ENCODE data around the gene ALCAM. TPM values are rescaled to one million over a fixed set of nuclear protein-coding genes. Genes with fewer than 3 reads are reported as not detected.

ALCAM gene
- total RNA-seq, 4 donors from 2014 or later: 9.4 to 25.9 (median 16.6) TPM

DNA sequence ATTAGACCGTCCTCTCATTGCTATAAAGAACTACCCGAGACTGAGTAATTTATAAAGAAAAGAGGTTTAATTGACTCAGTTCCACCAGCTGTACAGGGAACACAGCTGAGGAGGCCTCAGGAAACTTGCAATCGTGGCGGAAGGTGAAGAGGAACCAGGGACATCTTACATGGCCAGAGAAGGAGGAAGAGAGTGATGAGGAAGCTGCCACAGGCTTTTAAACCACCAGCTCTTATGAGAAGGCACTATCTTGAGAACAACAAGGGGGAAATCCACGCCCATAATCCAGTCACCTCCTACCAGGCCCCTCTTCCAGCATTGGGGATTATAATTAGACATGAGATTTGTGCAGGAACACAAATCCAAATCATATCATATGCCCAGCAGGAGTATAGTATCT, 138.5 kb downstream of the ALCAM start:
- Histone ChIP-seq H3K4me1 (no peaks in the 10 kb centered on the region), H3K27ac (no peak overlapping the region), H3K36me3 (no peaks in the 10 kb centered on the region), H3K4me3 (no peak overlapping the region), H3K9me3 (no peaks in the 10 kb centered on the region), H3K27me3 (no peaks in the 10 kb centered on the region)
- DNase-seq: no peak
- TF ChIP-seq POLR2A (IDR thresholded peaks at IDR 0.05) (no peak), POLR2AphosphoS5 (IDR thresholded peaks at IDR 0.05) (no peak), EP300 (IDR thresholded peaks at IDR 0.05; ENCODE audit: low read depth) (no peak)
- TF ChIP-seq, protein P1, sequence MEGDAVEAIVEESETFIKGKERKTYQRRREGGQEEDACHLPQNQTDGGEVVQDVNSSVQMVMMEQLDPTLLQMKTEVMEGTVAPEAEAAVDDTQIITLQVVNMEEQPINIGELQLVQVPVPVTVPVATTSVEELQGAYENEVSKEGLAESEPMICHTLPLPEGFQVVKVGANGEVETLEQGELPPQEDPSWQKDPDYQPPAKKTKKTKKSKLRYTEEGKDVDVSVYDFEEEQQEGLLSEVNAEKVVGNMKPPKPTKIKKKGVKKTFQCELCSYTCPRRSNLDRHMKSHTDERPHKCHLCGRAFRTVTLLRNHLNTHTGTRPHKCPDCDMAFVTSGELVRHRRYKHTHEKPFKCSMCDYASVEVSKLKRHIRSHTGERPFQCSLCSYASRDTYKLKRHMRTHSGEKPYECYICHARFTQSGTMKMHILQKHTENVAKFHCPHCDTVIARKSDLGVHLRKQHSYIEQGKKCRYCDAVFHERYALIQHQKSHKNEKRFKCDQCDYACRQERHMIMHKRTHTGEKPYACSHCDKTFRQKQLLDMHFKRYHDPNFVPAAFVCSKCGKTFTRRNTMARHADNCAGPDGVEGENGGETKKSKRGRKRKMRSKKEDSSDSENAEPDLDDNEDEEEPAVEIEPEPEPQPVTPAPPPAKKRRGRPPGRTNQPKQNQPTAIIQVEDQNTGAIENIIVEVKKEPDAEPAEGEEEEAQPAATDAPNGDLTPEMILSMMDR (IDR thresholded peaks at IDR 0.05): no peak
- WGBS, 2 donors (ENCODE audit: low coverage in 1 of 2): 71 to 85% methylated on average over 4 to 5 of the region's 5 CpGs
- intact Hi-C loops (cut with DNase I; ENCODE audit: low total_unique reads): no loop called here
- in situ Hi-C loops (cut with MboI; ENCODE audit: low pct_ligation_motif_present in 1 of 4, low pct_unique_long_range_greater_than_20kb in 1 of 4, low sequenced_read_pairs in 3 of 4): loop anchor here in 1 of 4 donors (25.0 kb wide), 1 partner anchor 1243 kb away; no protein-coding TSS in a partner anchor

DNA sequence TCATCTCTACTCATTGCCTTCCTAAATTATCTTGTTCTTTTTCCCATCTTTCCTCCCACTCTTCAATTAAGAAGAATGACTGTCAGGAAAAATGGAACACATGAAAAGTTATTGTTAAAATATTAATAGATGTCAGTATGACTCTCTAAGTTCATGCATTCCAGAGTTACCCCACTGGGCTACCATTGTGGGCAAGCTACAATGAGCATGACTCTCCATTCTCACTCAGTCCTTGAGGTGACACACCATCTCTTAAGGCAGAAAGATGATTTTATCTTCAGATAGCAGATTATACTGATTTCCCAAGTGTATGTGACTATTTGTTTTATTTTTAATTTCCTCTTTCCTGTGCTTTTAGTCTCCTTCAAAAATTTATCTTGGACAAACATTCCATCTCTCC, 144.3 kb downstream of the ALCAM start:
- in situ Hi-C loops (cut with MboI; ENCODE audit: low pct_ligation_motif_present in 1 of 4, low pct_unique_long_range_greater_than_20kb in 1 of 4, low sequenced_read_pairs in 3 of 4): loop anchor here in 1 of 4 donors (25.0 kb wide), 1 partner anchor 1249 kb away; no protein-coding TSS in a partner anchor
- no peaks in the 10 kb centered on the region for H3K9me3 ChIP-seq
- no peak overlapping the region for H3K27ac ChIP-seq
- H3K27me3 ChIP-seq: no peaks in the 10 kb centered on the region
- H3K4me3 ChIP-seq: no peak overlapping the region
- no peak for DNase-seq
- TF ChIP-seq POLR2A (IDR thresholded peaks at IDR 0.05): no peak
- no peak for TF ChIP-seq POLR2AphosphoS5 (IDR thresholded peaks at IDR 0.05)
- TF ChIP-seq, protein P1 (IDR thresholded peaks at IDR 0.05): no peak
- no peak for TF ChIP-seq EP300 (IDR thresholded peaks at IDR 0.05; ENCODE audit: low read depth)
- H3K36me3 ChIP-seq: no peaks in the 10 kb centered on the region
- H3K4me1 ChIP-seq: no peaks in the 10 kb centered on the region
- intact Hi-C loops (cut with DNase I; ENCODE audit: low total_unique reads): no loop called here

DNA sequence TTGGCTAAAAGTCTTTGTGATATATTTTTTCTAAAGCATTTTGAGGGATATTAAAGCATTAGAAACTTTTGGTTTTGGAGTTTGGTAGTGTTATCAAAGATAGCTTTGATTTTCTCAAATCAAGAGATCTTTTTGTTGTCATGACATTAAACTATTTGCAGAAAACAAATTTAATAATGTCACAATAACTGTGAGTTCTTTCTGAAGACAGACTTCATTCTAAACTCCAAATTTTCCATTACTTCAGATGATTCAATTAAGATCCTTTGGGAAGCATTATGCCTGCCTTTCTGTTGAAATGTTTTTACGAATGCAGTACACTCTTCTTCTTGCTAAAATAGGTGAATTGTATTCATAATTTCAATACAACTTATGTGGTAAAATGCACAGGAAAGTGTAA, 145.4 kb downstream of the ALCAM start:
- Histone ChIP-seq H3K36me3 (no peaks in the 10 kb centered on the region), H3K4me3 (no peak overlapping the region), H3K9me3 (no peaks in the 10 kb centered on the region), H3K27ac (no peak overlapping the region), H3K4me1 (no peaks in the 10 kb centered on the region), H3K27me3 (no peaks in the 10 kb centered on the region)
- WGBS, 2 donors (ENCODE audit: low coverage in 1 of 2): 85 to 94% methylated on average over 1 of the region's 1 CpG
- TF ChIP-seq, protein P1 (IDR thresholded peaks at IDR 0.05): no peak
- TF ChIP-seq POLR2AphosphoS5 (IDR thresholded peaks at IDR 0.05) (no peak), POLR2A (IDR thresholded peaks at IDR 0.05) (no peak), EP300 (IDR thresholded peaks at IDR 0.05; ENCODE audit: low read depth) (no peak)
- intact Hi-C loops (cut with DNase I; ENCODE audit: low total_unique reads) (no loop called here), in situ Hi-C loops (cut with MboI; ENCODE audit: low pct_ligation_motif_present in 1 of 4, low pct_unique_long_range_greater_than_20kb in 1 of 4, low sequenced_read_pairs in 3 of 4) (loop anchor here in 1 of 4 donors (25.0 kb wide), 1 partner anchor 1250 kb away; no protein-coding TSS in a partner anchor)
- DNase-seq: no peak

DNA sequence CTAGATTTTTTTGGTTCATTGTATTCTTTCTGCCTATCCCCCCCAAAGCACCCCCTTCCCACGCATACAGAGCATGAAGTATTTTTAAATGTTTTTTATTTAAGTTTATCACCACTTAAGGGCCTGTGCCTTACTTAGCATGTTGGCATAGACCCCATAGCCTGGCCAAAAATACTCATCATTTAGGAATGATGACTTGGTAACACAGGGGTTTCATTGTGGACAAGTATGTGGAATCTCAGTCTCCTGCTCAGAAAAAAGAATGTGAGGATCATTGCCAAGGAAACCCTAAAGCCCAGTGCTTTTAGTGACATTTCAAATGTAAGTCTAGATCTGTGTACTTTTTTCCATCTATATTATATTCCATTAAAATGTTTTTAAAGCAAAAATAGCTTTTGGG, 146.3 kb downstream of the ALCAM start:
- in situ Hi-C loops (cut with MboI; ENCODE audit: low pct_ligation_motif_present in 1 of 4, low pct_unique_long_range_greater_than_20kb in 1 of 4, low sequenced_read_pairs in 3 of 4): loop anchor here in 1 of 4 donors (25.0 kb wide), 1 partner anchor 1251 kb away; no protein-coding TSS in a partner anchor
- Histone ChIP-seq H3K27ac (no peak overlapping the region), H3K36me3 (no peaks in the 10 kb centered on the region), H3K9me3 (no peaks in the 10 kb centered on the region), H3K4me1 (no peaks in the 10 kb centered on the region), H3K27me3 (no peaks in the 10 kb centered on the region), H3K4me3 (no peak overlapping the region)
- 75 to 92% methylated on average over 1 of the region's 1 CpG for WGBS, 2 donors (ENCODE audit: low coverage in 1 of 2)
- TF ChIP-seq POLR2AphosphoS5 (IDR thresholded peaks at IDR 0.05): no peak
- intact Hi-C loops (cut with DNase I; ENCODE audit: low total_unique reads): no loop called here
- no peak for DNase-seq

DNA sequence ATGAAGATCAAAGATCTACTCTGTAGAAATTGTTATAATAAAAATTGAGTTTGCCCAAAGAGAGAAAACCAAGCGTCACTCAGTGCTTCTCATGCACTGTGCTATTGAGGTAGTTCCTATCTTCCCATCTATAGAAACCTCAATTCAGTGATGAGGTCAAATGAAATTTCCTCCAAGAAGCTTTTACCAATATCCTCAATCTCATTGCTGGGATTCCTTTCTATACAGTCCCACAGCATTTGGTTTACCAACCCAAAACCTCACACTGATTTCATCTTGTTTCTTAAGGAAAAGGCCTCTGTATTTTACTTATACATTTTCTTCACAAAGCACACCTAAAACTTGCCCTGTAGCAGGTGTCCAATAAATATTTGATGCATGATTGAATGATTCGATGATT, 147.2 kb downstream of the ALCAM start:
- in situ Hi-C loops (cut with MboI; ENCODE audit: low pct_ligation_motif_present in 1 of 4, low pct_unique_long_range_greater_than_20kb in 1 of 4, low sequenced_read_pairs in 3 of 4): loop anchor here in 1 of 4 donors (25.0 kb wide), 1 partner anchor 1252 kb away; no protein-coding TSS in a partner anchor
- 86 to 93% methylated on average over 2 of the region's 2 CpGs for WGBS, 2 donors (ENCODE audit: low coverage in 1 of 2)

More for the DNA sequence above, 147.2 kb downstream of the ALCAM start:
- H3K4me3 ChIP-seq: no peak overlapping the region
- H3K36me3 ChIP-seq: no peaks in the 10 kb centered on the region
- no peak overlapping the region for H3K27ac ChIP-seq
- TF ChIP-seq, protein P1 (IDR thresholded peaks at IDR 0.05): no peak
- H3K27me3 ChIP-seq: no peaks in the 10 kb centered on the region
- peaks cover 0 to under 1% (median 0%) of the 10 kb centered on the region in 4 donors for H3K4me1 ChIP-seq
- intact Hi-C loops (cut with DNase I; ENCODE audit: low total_unique reads): no loop called here
- no peaks in the 10 kb centered on the region for H3K9me3 ChIP-seq
- no peak for DNase-seq

Data from transverse colon (tissue), 4 donors.